Glutamatergic neuron (in vitro differentiated cells): Measurements from ENCODE around the gene TRIO. TPM values are rescaled to one million over a fixed set of nuclear protein-coding genes. Genes with fewer than 3 reads are reported as not detected.

Source experiments
- DNase-seq: peaks from one replicate; pipeline ENCODE4 v3.0.0; 2022
- H3K27ac Mint-ChIP-seq: one replicate; pipeline ENCODE4 v1.8.0; 2020; ENCODE audit warnings: mild to moderate bottlenecking, mixed read lengths, inconsistent platforms; ENCODE audit not compliant: unreplicated experiment
- H3K27me3 Mint-ChIP-seq: one replicate; pipeline ENCODE4 v1.8.0; 2020; ENCODE audit warnings: mild to moderate bottlenecking, moderate library complexity, mixed read lengths, inconsistent platforms; ENCODE audit not compliant: unreplicated experiment
- H3K36me3 Mint-ChIP-seq: one replicate; pipeline ENCODE4 v1.8.0; 2020; ENCODE audit warnings: mild to moderate bottlenecking, mixed read lengths, inconsistent platforms; ENCODE audit not compliant: unreplicated experiment
- H3K4me1 Mint-ChIP-seq: one replicate; pipeline ENCODE4 v1.8.0; 2020; ENCODE audit warnings: mild to moderate bottlenecking, low read depth, mixed read lengths, inconsistent platforms; ENCODE audit not compliant: unreplicated experiment
- H3K4me3 Mint-ChIP-seq: one replicate; pipeline ENCODE4 v1.8.0; 2020; ENCODE audit warnings: mild to moderate bottlenecking, mixed read lengths, inconsistent platforms; ENCODE audit not compliant: unreplicated experiment
- H3K9me3 Mint-ChIP-seq: one replicate; pipeline ENCODE4 v1.8.0; 2020; ENCODE audit warnings: mild to moderate bottlenecking, moderate library complexity, mixed read lengths, inconsistent platforms; ENCODE audit not compliant: unreplicated experiment
- CTCF ChIP-seq: fragments of 200-600 bp; sonication (generic); IDR thresholded peaks from one replicate; pipeline ENCODE4 v1.5.0; 2021; ENCODE audit not compliant: partially characterized antibody, unreplicated experiment
- total RNA-seq: library from RNA; stranded (reverse); fragmentation: NEBNext Ultra II Directional; extraction: Animal tissue kit (Norgen Biotek cat#: 25700); gene quantifications from one replicate; pipeline ENCODE4 v1.2.1, GENCODE V29; 2021; ENCODE audit not compliant: unreplicated experiment

The TRIO gene
- total RNA-seq, 1 donor from 2014 or later: 281 TPM

GRCh38 chr5:14419686-14420085 lies 276.5 kb downstream of the TRIO start:
- H3K9me3 Mint-ChIP-seq: peaks cover 11% of the 10 kb centered on the region
- TF ChIP-seq CTCF: no peak
- H3K27ac Mint-ChIP-seq: no peak overlapping the region
- H3K4me3 Mint-ChIP-seq: no peak overlapping the region
- H3K4me1 Mint-ChIP-seq: peaks cover 46% of the 10 kb centered on the region
- H3K27me3 Mint-ChIP-seq: peaks cover 14% of the 10 kb centered on the region
- DNase-seq: no peak
- H3K36me3 Mint-ChIP-seq: no peaks in the 10 kb centered on the region

- Mint-ChIP-seq H3K4me1 (peaks cover 41% of the 10 kb centered on the region), H3K27ac (no peak overlapping the region), H3K9me3 (peaks cover 11% of the 10 kb centered on the region), H3K36me3 (no peaks in the 10 kb centered on the region), H3K27me3 (peaks cover 11% of the 10 kb centered on the region), H3K4me3 (no peak overlapping the region)
- no peak for TF ChIP-seq CTCF
- DNase-seq: no peak
Observed at GRCh38 chr5:14420101-14420811, 277.1 kb downstream of the TRIO start.

GRCh38 chr5:14421851-14422250 lies 278.7 kb downstream of the TRIO start:
- DNase-seq: no peak
- Mint-ChIP-seq H3K36me3 (no peaks in the 10 kb centered on the region), H3K4me1 (peaks cover 41% of the 10 kb centered on the region), H3K4me3 (no peak overlapping the region), H3K9me3 (peaks cover 7% of the 10 kb centered on the region), H3K27ac (no peak overlapping the region), H3K27me3 (peaks cover 11% of the 10 kb centered on the region)
- no peak for TF ChIP-seq CTCF

- Mint-ChIP-seq H3K4me1 (peaks cover 31% of the 10 kb centered on the region), H3K4me3 (no peak overlapping the region)
Observed at GRCh38 chr5:14424011-14424685, 281.0 kb downstream of the TRIO start.

More at GRCh38 chr5:14424011-14424685, 281.0 kb downstream of the TRIO start:
- peaks cover 6% of the 10 kb centered on the region for H3K27me3 Mint-ChIP-seq
- H3K36me3 Mint-ChIP-seq: no peaks in the 10 kb centered on the region
- no peak for TF ChIP-seq CTCF
- peaks cover 3% of the 10 kb centered on the region for H3K9me3 Mint-ChIP-seq
- no peak overlapping the region for H3K27ac Mint-ChIP-seq
- DNase-seq: no peak
